Stomach (tissue), 4 donors: ENCODE measurements around the gene TATDN3.

Experiments used
- EP300 ChIP-seq: sonication (generic); formaldehyde crosslinking; IDR thresholded peaks from one replicate; pipeline ENCODE4 v1.6.1; 2017; ENCODE audit warnings: antibody characterized with exemption
- POLR2A ChIP-seq, 4 donors: fragments of 450-650 bp; IDR thresholded peaks; one replicate each; pipeline ENCODE4 v1.6.1; 2016; ENCODE audit warnings: antibody characterized with exemption in 4 of 4, control low read depth in 2 of 4, mild to moderate bottlenecking in 1 of 4, moderate library complexity in 1 of 4
- POLR2AphosphoS5 ChIP-seq, 3 donors: sonication (generic); formaldehyde crosslinking; IDR thresholded peaks; one replicate each; pipeline ENCODE4 v1.6.1; 2016; ENCODE audit warnings: antibody characterized with exemption in 3 of 3
- TF ChIP-seq, protein P1 (sequence below), 7 experiments: fragments of 450-650 bp in 4 of 7; fragments of 200-600 bp in 3 of 7; sonication (generic) in 3 of 7; IDR thresholded peaks; one replicate each; pipeline ENCODE4 v1.5.1; 2016 to 2019; ENCODE audit warnings: antibody characterized with exemption in 7 of 7, control low read depth in 2 of 7, mild to moderate bottlenecking in 1 of 7

- TF ChIP-seq, protein P1, sequence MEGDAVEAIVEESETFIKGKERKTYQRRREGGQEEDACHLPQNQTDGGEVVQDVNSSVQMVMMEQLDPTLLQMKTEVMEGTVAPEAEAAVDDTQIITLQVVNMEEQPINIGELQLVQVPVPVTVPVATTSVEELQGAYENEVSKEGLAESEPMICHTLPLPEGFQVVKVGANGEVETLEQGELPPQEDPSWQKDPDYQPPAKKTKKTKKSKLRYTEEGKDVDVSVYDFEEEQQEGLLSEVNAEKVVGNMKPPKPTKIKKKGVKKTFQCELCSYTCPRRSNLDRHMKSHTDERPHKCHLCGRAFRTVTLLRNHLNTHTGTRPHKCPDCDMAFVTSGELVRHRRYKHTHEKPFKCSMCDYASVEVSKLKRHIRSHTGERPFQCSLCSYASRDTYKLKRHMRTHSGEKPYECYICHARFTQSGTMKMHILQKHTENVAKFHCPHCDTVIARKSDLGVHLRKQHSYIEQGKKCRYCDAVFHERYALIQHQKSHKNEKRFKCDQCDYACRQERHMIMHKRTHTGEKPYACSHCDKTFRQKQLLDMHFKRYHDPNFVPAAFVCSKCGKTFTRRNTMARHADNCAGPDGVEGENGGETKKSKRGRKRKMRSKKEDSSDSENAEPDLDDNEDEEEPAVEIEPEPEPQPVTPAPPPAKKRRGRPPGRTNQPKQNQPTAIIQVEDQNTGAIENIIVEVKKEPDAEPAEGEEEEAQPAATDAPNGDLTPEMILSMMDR (IDR thresholded peaks at IDR 0.05): no peak
- TF ChIP-seq EP300: no peak
- TF ChIP-seq POLR2AphosphoS5 (IDR thresholded peaks at IDR 0.05): no peak
- TF ChIP-seq POLR2A (IDR thresholded peaks at IDR 0.05): no peak
Measured at GRCh38 chr1:212745303-212745702, 46.4 kb upstream of the TATDN3 start.
